ENCODE results near the gene LRRC49. TPM values are rescaled to one million over a fixed set of nuclear protein-coding genes. Genes with fewer than 3 reads are reported as not detected.

The LRRC49 gene
- total and polyA plus RNA-seq, 12 donors = 4.4 to 14.9 (median 8.4) TPM

- WGBS, 4 donors = 80 to 94% (median 87%) methylated on average over 3 of the region's 3 CpGs
- intact Hi-C loops (cut with DNase I) = no loop called here
- peaks cover 0 to under 1% (median 0%) of the 10 kb centered on the region in 3 donors for H3K9me3 ChIP-seq (replicated peaks in 1 of 3)
Measured at GRCh38 chr15:70956201-70956995, 63.8 kb downstream of the LRRC49 start.

GRCh38 chr15:70962084-70962483 lies 69.5 kb downstream of the LRRC49 start:
- Histone ChIP-seq H3K36me3 (replicated peaks in 1 of 2) (no peaks in the 10 kb centered on the region), H3K27ac (no peak overlapping the region), H3K27me3 (no peaks in the 10 kb centered on the region), H3K4me1 (replicated peaks in 1 of 2) (no peaks in the 10 kb centered on the region), H3K9me3 (replicated peaks in 1 of 3) (no peaks in the 10 kb centered on the region), H3K4me3 (no peak overlapping the region)
- no peak for DNase-seq
- no peak for TF ChIP-seq POLR2A (IDR thresholded peaks at IDR 0.05)
- TF ChIP-seq CTCF (IDR thresholded peaks at IDR 0.05) = no peak
- intact Hi-C loops (cut with DNase I) = no loop called here

More at GRCh38 chr15:70956201-70956995, 63.8 kb downstream of the LRRC49 start:
- DNase-seq = no peak
- TF ChIP-seq CTCF (IDR thresholded peaks at IDR 0.05) (no peak), POLR2A (IDR thresholded peaks at IDR 0.05) (no peak)
- H3K27ac ChIP-seq = no peak overlapping the region
- H3K4me3 ChIP-seq = no peak overlapping the region
- H3K4me1 ChIP-seq (replicated peaks in 1 of 2) = no peaks in the 10 kb centered on the region
- no peaks in the 10 kb centered on the region for H3K36me3 ChIP-seq (replicated peaks in 1 of 2)
- H3K27me3 ChIP-seq = no peaks in the 10 kb centered on the region

- Histone ChIP-seq H3K4me3 (no peak overlapping the region), H3K27me3 (no peaks in the 10 kb centered on the region), H3K36me3 (replicated peaks in 1 of 2) (no peaks in the 10 kb centered on the region), H3K4me1 (replicated peaks in 1 of 2) (no peaks in the 10 kb centered on the region), H3K27ac (no peak overlapping the region), H3K9me3 (replicated peaks in 1 of 3) (no peaks in the 10 kb centered on the region)
- intact Hi-C loops (cut with DNase I) = no loop called here
- TF ChIP-seq POLR2A (IDR thresholded peaks at IDR 0.05) (no peak), CTCF (IDR thresholded peaks at IDR 0.05) (no peak)
- 90 to 100% (median 90%) methylated on average over 1 of the region's 1 CpG for WGBS, 4 donors
- DNase-seq = no peak
Measured at GRCh38 chr15:70963199-70963598, 70.6 kb downstream of the LRRC49 start.

- Histone ChIP-seq H3K4me1 (replicated peaks in 1 of 2) (no peaks in the 10 kb centered on the region), H3K27ac (no peak overlapping the region), H3K9me3 (replicated peaks in 1 of 3) (no peaks in the 10 kb centered on the region), H3K36me3 (replicated peaks in 1 of 2) (no peaks in the 10 kb centered on the region), H3K4me3 (no peak overlapping the region), H3K27me3 (no peaks in the 10 kb centered on the region)
- 92 to 96% (median 95%) methylated on average over 5 of the region's 5 CpGs for WGBS, 4 donors
- intact Hi-C loops (cut with DNase I) = no loop called here
- no peak for DNase-seq
- TF ChIP-seq CTCF (IDR thresholded peaks at IDR 0.05) = no peak
- no peak for TF ChIP-seq POLR2A (IDR thresholded peaks at IDR 0.05)
Measured at GRCh38 chr15:70964058-70964457, 71.4 kb downstream of the LRRC49 start.

All from adrenal gland (tissue), 12 donors.